Activated gamma-delta T cell treated with Interleukin-2 at 50 U/mL for 16 hours (primary cell): ENCODE data around the gene CD302.
"Not testable (repeated sequence)": the region's sequence is repeated elsewhere in the genome, so short reads cannot be mapped to it uniquely, and the experiment has no call there.

Experiments used
- DNase-seq: peaks from one replicate; pipeline ENCODE4 v3.0.0-alpha.2; 2020

Gene CD302

DNA sequence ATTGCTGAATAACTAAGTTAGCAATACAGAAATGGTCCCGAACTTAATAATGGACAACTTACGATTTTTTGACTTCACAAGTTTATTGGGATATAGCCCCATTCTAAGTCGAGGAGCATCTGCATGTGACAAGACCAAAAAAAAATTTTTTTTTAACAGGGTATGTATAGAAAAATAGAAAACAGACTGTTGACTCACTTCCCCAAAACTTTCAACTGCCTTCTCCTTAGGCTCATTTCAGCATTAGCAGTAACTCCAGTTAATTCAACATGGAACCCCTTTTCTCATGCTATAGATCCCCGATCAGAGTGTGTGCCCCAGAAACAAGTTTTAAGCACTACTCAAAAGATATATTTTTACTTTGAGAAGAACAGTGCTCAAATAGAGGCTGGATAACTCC is 5.4 kb downstream of the CD302 start:
- no peak for DNase-seq

DNA sequence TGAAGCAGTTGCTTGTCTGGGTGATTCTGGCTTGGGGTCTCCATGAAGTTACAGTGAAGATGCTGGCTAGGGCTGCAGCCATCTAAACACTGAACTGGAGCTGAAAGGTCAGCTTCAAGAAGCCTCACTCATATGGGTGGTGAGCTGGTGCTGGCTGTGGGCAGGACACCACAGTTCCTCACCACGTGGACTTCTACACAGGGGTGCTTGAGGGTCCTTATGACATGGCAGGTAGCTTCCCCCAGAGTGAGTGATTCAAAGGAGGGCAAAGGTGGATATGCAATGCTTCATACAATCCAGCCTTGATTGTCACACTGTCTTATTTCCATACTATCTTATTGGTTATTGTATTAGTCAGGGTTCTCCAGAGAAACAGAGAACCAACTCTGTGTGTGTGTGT is 6.0 kb downstream of the CD302 start:
- DNase-seq, result no peak

- no peak for DNase-seq
Observed at GRCh38 chr2:159790323-159790722, 7.7 kb downstream of the CD302 start.

GRCh38 chr2:159788253-159788652 is 9.8 kb downstream of the CD302 start:
- DNase-seq, result no peak

DNA sequence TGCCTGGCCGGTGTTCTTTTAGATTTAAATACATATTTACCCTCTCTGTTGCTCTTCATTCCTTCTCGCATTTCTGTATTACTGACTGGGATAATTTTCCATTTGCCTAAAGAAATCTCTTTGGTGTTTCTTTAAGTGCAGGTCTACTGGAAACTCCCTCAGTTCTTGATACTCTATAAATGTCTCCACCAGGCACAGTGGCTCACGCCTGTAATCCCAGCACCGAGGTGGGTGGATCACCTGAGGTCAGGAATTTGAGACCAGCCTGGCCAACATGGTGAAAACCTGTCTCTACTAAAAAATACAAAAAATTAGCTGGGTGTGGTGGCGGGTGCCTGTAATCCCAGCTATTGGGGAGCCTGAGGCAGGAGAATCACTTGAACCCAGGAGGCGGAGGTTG is 10.4 kb downstream of the CD302 start:
- DNase-seq, result not testable (repeated sequence)

- DNase-seq, result no peak
Observed at GRCh38 chr2:159786938-159787337, 11.1 kb downstream of the CD302 start.

GRCh38 chr2:159785195-159785594 is 12.8 kb downstream of the CD302 start:
- DNase-seq, result no peak

DNA sequence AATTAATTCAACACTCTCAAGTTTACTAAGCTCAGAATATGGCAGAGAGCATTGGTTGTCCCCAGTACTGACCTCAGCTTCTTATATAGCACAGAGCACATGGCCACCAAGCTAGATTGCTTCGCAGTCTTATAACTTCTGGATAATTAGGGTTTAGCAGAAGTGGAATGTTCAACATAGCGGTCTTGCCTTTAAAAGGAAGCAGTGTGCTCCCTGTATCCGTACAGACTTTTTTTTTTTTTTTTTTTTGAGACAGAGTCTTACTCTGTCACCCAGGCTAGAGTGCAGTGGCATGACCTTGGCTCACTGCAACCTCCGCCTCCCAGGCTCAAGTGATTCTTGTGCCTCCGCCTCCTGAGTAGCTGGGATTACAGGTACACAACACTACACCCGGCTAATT is 13.3 kb downstream of the CD302 start:
- DNase-seq, result not testable (repeated sequence)

DNA sequence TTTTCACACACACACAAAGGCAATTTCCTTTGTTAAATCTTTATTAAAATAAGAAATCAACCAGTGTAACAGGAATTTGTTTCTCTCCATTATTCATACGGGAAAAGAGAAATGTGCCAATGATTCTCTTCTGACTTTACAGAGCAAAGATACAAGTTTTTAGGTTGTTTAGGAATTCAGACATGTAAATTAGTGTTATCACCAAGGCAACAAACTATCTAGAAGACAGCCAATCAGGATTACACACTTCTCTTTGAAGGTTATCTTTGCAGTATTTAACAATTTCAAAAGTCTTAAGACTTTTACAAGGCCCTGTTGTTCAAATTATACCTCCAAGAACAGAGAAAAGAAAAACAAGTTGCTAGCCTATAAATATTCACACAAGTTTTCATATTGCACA is 14.5 kb downstream of the CD302 start:
- no peak for DNase-seq

DNA sequence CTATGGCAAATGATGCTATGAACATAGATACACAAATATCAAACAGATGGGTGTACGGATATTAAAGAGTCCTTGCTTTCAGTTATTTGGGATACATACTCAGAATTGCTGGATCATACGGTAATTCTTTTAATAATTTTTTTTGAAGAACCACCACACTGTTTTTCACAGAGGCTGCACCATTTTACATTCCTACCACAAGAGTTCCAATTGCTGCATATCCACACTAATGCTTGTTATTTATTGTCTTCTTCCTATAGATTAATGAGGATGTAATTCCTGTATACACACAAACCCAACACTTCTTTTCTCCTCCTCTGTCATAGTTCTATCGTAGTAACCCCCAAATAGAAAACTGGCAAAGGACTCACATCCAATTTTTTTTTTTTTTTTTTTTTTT is 21.7 kb downstream of the CD302 start:
- DNase-seq, result no peak

DNA sequence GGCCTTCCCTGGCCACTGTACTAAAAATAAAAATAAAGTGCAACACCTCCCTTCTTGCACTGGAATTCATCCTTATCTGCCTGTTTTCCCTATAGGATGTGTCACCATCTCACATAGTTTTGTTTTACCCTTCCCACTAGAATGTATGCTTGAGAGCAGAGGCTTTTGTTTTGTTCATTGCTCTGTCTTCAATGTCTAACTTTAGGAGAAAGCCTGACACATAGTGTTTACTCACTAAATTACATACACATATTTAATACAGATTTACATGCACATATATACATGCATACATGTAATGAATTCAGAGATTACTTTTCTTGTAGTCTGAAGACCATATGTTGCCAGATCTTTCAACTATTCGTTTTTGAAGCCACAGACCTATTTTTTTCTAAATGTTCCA is 23.0 kb downstream of the CD302 start:
- DNase-seq, result no peak

GRCh38 chr2:159774370-159774990 is 23.5 kb downstream of the CD302 start:
- no peak for DNase-seq

GRCh38 chr2:159773886-159774285 is 24.1 kb downstream of the CD302 start:
- no peak for DNase-seq

DNA sequence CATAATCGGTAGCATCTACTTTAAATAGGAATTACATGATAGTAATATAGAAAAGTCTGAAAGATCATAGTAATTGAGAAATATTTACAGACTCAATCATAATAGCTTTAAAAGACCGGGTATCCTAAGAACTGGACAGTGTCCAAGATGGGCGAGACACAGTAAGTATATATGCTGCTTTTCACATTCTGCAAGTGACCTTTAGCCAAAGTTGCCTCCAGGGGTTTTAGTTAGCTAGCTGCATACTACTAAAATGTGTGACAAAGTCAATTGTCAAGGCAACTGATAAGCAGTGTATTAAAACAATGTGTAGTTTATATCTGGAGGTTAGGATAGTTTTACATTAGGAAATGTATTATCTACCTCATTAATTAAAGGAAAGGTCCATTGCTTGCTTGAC is 24.6 kb downstream of the CD302 start:
- no peak for DNase-seq

GRCh38 chr2:159769147-159769546 is 28.9 kb downstream of the CD302 start:
- DNase-seq, result no peak

GRCh38 chr2:159762075-159762474 is 35.9 kb downstream of the CD302 start:
- DNase-seq, result no peak

GRCh38 chr2:159760326-159760725 is 37.7 kb downstream of the CD302 start:
- no peak for DNase-seq

DNA sequence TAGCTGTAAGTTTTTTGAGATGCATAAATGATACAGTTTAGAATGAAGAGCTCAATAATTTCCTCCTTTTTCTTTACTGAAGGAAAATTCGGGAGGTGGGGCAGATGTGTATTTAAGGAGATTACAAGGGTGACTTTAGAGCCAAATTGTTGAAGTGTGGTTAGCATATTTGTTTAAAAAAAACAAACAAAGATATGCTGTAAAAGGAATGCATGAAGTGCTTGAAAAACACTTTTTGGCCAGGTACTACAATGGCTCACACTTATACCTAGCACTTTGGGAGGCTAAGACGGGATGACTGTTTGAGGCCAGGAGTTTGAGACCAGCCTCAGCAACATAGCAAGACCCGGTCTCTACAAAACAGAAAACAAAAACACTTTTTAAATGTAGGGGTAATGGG is 38.4 kb downstream of the CD302 start:
- DNase-seq, result no peak

- DNase-seq, result no peak
Observed at GRCh38 chr2:159758686-159759085, 39.3 kb downstream of the CD302 start.

- no peak for DNase-seq
Observed at GRCh38 chr2:159758239-159758638, 39.8 kb downstream of the CD302 start.

- DNase-seq, result no peak
Observed at GRCh38 chr2:159755788-159756187, 42.2 kb downstream of the CD302 start.

DNA sequence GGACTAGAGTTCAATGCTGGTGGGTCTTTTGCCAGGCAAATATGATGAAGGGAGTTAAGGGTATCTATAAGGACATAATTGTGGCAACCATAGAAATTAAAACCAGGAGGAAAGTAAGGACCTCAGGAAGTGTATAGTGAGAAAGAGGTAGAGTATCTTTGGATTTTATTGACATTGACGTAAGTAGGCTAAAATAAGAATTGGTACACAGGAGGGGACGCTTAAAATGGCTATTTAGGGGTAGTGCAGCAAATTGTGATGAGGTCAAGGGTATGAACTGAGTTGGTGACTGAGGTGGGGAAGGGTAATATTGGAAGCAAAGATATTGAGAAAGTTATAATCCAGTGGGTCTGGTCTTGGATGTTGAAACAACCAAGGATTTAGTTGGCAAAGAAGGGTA is 43.0 kb downstream of the CD302 start:
- DNase-seq, result no peak

- no peak for DNase-seq
Observed at GRCh38 chr2:159753797-159754196, 44.2 kb downstream of the CD302 start.

GRCh38 chr2:159750873-159751272 is 47.1 kb downstream of the CD302 start:
- no peak for DNase-seq

DNA sequence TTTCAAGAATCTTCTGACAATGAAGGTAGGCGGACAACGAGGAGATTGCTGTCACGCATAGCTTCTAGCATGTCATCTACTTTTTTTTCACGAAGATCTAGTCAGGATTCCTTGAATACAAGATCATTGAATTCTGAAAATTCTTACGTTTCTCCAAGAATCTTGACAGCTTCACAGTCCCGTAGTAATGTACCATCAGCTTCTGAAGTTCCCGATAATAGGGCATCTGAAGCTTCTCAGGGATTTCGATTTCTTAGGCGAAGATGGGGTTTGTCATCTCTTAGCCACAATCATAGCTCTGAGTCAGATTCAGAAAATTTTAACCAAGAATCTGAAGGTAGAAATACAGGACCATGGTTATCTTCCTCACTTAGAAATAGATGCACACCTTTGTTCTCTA is 49.9 kb downstream of the CD302 start:
- DNase-seq, result no peak

DNA sequence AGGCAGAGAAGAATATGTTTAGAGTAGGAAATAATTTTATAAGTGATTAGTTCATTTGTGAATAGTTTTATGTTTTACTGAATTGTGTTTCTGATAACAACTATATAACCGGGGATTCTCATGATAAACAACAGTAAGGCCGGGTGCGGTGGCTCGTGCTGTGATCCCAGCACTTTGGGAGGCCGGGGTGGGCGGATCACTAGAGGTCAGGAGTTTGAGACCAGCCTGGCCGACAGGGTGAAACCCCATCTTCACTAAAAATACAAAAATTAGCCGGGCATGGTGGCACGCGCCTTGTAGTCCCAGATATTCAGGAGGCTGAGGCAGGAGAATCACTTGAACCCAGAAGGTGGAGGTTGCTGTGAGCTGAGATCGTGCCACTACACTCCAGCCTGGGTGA is 52.8 kb downstream of the CD302 start:
- DNase-seq, result not testable (repeated sequence)
